Measurements from ENCODE around the gene USP15. TPM values are rescaled to one million over a fixed set of nuclear protein-coding genes. Genes with fewer than 3 reads are reported as not detected.

The USP15 gene
- total RNA-seq, 1 donor, result 51.4 TPM

DNA sequence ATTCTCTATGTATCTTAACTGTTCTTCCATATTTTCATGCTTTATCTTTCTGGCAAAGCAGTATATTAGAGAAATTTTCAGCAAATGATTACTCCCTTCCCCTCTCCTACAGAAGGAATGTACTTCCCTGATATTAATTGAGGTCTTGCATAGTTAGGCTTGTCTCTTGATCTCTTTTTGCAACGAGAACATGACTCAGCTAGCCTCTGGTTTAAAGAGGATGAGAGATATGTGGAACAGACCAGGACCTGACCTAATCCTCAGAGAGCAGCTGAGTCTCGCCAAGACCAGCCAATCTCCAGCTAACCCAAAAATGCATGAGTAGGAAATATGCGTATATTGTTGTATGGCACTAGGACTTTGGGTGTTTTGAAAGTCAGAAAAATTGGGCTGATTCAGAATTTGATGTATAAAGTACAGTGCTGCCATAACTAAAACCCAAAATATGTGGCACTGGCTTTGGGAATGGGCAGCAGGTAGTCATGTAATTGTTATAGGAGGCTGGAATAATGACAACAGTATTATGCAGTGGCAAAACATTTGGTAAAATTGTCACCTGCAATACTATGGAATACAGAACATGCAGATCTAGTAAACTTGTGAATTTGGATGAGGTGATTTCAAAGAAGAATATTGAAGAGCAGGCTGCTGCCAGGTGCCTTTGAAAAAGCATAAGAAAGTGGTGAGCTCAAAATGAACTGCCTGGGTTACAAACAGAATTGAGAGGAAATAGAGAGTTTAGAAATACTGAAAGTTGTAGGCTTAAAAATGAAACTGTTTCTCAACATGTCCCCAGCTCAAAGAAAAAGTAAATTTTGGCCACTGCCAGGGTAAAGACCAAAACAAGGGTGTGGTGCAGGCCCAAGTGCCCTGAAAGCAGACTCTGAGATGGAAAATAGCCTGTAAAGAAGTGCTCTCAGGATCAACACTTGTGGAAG, 9.3 kb upstream of the USP15 start:
- Histone ChIP-seq H3K9me3 (ENCODE audit: low read depth, low read length) (no peaks in the 10 kb centered on the region), H2AFZ (ENCODE audit: low read length) (no peak overlapping the region), H3K27me3 (ENCODE audit: insufficient read depth, low read length) (no peaks in the 10 kb centered on the region), H3K4me1 (ENCODE audit: insufficient read depth, low read length) (no peaks in the 10 kb centered on the region), H3K4me3 (ENCODE audit: insufficient read depth, low read length) (no peak overlapping the region), H3K27ac (ENCODE audit: low read depth, low read length) (no peak overlapping the region), H3K79me2 (ENCODE audit: insufficient read depth, low read length) (no peaks in the 10 kb centered on the region), H4K20me1 (ENCODE audit: insufficient read depth, low read length) (no peaks in the 10 kb centered on the region), H3K4me2 (ENCODE audit: insufficient read depth, low read length) (no peak overlapping the region), H3K36me3 (ENCODE audit: insufficient read depth, low read length) (no peaks in the 10 kb centered on the region)
- DNase-seq (ENCODE audit: insufficient read length, low spot score, missing footprints), result no peak
- TF ChIP-seq, protein P1, sequence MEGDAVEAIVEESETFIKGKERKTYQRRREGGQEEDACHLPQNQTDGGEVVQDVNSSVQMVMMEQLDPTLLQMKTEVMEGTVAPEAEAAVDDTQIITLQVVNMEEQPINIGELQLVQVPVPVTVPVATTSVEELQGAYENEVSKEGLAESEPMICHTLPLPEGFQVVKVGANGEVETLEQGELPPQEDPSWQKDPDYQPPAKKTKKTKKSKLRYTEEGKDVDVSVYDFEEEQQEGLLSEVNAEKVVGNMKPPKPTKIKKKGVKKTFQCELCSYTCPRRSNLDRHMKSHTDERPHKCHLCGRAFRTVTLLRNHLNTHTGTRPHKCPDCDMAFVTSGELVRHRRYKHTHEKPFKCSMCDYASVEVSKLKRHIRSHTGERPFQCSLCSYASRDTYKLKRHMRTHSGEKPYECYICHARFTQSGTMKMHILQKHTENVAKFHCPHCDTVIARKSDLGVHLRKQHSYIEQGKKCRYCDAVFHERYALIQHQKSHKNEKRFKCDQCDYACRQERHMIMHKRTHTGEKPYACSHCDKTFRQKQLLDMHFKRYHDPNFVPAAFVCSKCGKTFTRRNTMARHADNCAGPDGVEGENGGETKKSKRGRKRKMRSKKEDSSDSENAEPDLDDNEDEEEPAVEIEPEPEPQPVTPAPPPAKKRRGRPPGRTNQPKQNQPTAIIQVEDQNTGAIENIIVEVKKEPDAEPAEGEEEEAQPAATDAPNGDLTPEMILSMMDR (IDR thresholded peaks at IDR 0.05; ENCODE audit: extremely low read depth, low read depth, low read length), result no peak

DNA sequence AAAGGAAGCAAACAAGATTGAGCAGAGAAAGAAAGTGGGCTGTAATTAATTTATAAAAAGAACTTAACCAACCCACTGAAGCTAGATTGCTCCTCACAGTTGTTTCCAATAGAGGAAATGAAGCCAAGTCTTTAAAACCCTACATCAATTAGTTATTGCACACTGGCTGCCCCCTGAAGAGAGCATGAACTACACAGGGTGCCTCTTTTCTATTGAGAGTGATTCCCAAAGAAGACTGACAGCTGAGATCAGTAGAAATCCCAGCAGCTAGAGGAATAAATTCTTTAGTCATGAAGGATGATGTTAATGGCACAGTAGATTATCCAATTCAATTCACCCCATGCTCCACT, 8.6 kb upstream of the USP15 start:
- Histone ChIP-seq H3K4me1 (ENCODE audit: insufficient read depth, low read length) (no peaks in the 10 kb centered on the region), H2AFZ (ENCODE audit: low read length) (no peak overlapping the region), H3K79me2 (ENCODE audit: insufficient read depth, low read length) (no peaks in the 10 kb centered on the region), H3K4me3 (ENCODE audit: insufficient read depth, low read length) (no peak overlapping the region), H3K27ac (ENCODE audit: low read depth, low read length) (no peak overlapping the region), H4K20me1 (ENCODE audit: insufficient read depth, low read length) (no peaks in the 10 kb centered on the region), H3K36me3 (ENCODE audit: insufficient read depth, low read length) (no peaks in the 10 kb centered on the region), H3K27me3 (ENCODE audit: insufficient read depth, low read length) (no peaks in the 10 kb centered on the region), H3K4me2 (ENCODE audit: insufficient read depth, low read length) (no peak overlapping the region), H3K9me3 (ENCODE audit: low read depth, low read length) (no peaks in the 10 kb centered on the region)
- no peak for DNase-seq (ENCODE audit: insufficient read length, low spot score, missing footprints)
- TF ChIP-seq, protein P1 (IDR thresholded peaks at IDR 0.05; ENCODE audit: extremely low read depth, low read depth, low read length), result no peak

DNA sequence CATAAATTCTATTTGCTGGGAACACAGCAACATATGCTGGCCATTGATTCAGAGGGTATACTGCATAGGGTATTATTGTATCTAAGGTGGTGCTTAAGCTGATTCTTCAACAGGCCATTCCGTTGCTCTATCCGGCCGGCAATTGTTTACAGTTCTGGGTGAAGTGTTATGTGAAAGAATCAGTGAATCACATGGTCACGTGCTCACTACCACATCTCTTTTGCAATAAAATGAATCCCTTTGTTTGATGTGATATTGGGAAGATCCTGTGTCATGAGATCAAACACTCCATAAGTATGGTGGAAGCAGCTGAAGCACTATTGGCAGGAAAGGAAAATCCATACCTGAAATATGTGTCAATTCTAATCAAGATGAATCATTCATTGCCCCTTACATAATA, 7.6 kb upstream of the USP15 start:
- H3K9me3 ChIP-seq (ENCODE audit: low read depth, low read length), result no peaks in the 10 kb centered on the region
- no peaks in the 10 kb centered on the region for H3K36me3 ChIP-seq (ENCODE audit: insufficient read depth, low read length)
- no peak overlapping the region for H3K27ac ChIP-seq (ENCODE audit: low read depth, low read length)
- no peak overlapping the region for H3K4me3 ChIP-seq (ENCODE audit: insufficient read depth, low read length)
- no peak for DNase-seq (ENCODE audit: insufficient read length, low spot score, missing footprints)
- no peak overlapping the region for H3K4me2 ChIP-seq (ENCODE audit: insufficient read depth, low read length)
- no peaks in the 10 kb centered on the region for H3K79me2 ChIP-seq (ENCODE audit: insufficient read depth, low read length)
- no peak overlapping the region for H2AFZ ChIP-seq (ENCODE audit: low read length)
- H3K27me3 ChIP-seq (ENCODE audit: insufficient read depth, low read length), result no peaks in the 10 kb centered on the region
- no peaks in the 10 kb centered on the region for H4K20me1 ChIP-seq (ENCODE audit: insufficient read depth, low read length)
- H3K4me1 ChIP-seq (ENCODE audit: insufficient read depth, low read length), result no peaks in the 10 kb centered on the region
- TF ChIP-seq, protein P1 (IDR thresholded peaks at IDR 0.05; ENCODE audit: extremely low read depth, low read depth, low read length), result no peak

DNA sequence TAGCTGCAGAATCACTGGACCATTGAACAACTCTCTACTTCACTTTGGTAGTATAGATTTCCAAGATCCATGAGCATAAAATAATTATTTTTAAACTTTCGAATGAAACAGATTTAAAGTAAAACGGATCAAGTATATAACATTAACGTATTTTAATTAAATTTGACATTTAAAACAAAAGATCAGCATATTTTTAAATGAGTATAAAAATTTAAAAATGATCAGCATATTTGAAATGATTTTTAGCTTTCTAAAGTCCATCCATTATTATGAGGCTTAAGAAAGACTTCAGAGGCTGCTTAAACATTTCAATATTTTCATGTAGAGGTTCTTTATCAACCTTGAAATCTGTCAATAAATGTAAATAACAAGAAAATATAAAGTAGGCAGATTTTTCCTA, 5.2 kb upstream of the USP15 start:
- no peaks in the 10 kb centered on the region for H4K20me1 ChIP-seq (ENCODE audit: insufficient read depth, low read length)
- no peak overlapping the region for H3K4me2 ChIP-seq (ENCODE audit: insufficient read depth, low read length)
- no peak overlapping the region for H3K4me3 ChIP-seq (ENCODE audit: insufficient read depth, low read length)
- H3K27ac ChIP-seq (ENCODE audit: low read depth, low read length), result no peak overlapping the region
- no peaks in the 10 kb centered on the region for H3K9me3 ChIP-seq (ENCODE audit: low read depth, low read length)
- H3K4me1 ChIP-seq (ENCODE audit: insufficient read depth, low read length), result peaks cover 4% of the 10 kb centered on the region
- TF ChIP-seq, protein P1 (IDR thresholded peaks at IDR 0.05; ENCODE audit: extremely low read depth, low read depth, low read length), result no peak
- DNase-seq (ENCODE audit: insufficient read length, low spot score, missing footprints), result no peak
- H3K27me3 ChIP-seq (ENCODE audit: insufficient read depth, low read length), result no peaks in the 10 kb centered on the region
- no peak overlapping the region for H2AFZ ChIP-seq (ENCODE audit: low read length)
- H3K79me2 ChIP-seq (ENCODE audit: insufficient read depth, low read length), result no peaks in the 10 kb centered on the region
- H3K36me3 ChIP-seq (ENCODE audit: insufficient read depth, low read length), result no peaks in the 10 kb centered on the region

Data from osteoblast (primary cell).